HepG2 (cell line): ENCODE measurements around the gene NGEF. TPM values are rescaled to one million over a fixed set of nuclear protein-coding genes. Genes with fewer than 3 reads are reported as not detected.

Experiments used
- BRF2 ChIP-seq: sonication (generic); formaldehyde crosslinking; IDR thresholded peaks from 2 replicates; pipeline ENCODE4 v1.8.1; 2022; ENCODE audit warnings: mild to moderate bottlenecking, missing genetic modification reagents
- CC2D1A ChIP-seq: sonication (generic); formaldehyde crosslinking; IDR thresholded peaks from 2 replicates; pipeline ENCODE4 v1.8.1; 2023; ENCODE audit warnings: mild to moderate bottlenecking, missing genetic modification reagents
- ETV6 ChIP-seq: sonication (generic); formaldehyde crosslinking; conservative IDR thresholded peaks from 2 replicates; pipeline ENCODE4 v1.4.0; 2020; ENCODE audit warnings: missing genetic modification reagents
- HOXA3 ChIP-seq: sonication (generic); formaldehyde crosslinking; IDR thresholded peaks from 2 replicates; pipeline ENCODE4 v1.5.0; 2020; ENCODE audit warnings: missing genetic modification reagents
- MIER3 ChIP-seq: IDR thresholded peaks from 2 replicates; pipeline ENCODE4 v1.6.1; 2016; ENCODE audit warnings: missing compliant biosample characterization, borderline replicate concordance
- POLR2AphosphoS5 ChIP-seq: IDR thresholded peaks from 2 replicates; pipeline ENCODE4 v1.6.1; 2012; ENCODE audit warnings: low read depth, low read length
- RAD21 ChIP-seq: fragments of 450-650 bp; formaldehyde crosslinking; IDR thresholded peaks from 2 replicates; pipeline ENCODE4 v1.5.0; 2020; ENCODE audit warnings: mild to moderate bottlenecking
- RFXAP ChIP-seq: sonication (generic); formaldehyde crosslinking; IDR thresholded peaks from 2 replicates; pipeline ENCODE4 v1.4.0; 2020; ENCODE audit warnings: missing genetic modification reagents, borderline replicate concordance
- SMAD9 ChIP-seq: sonication (generic); formaldehyde crosslinking; IDR thresholded peaks from 2 replicates; pipeline ENCODE4 v1.5.1; 2020; ENCODE audit warnings: mild to moderate bottlenecking, missing genetic modification reagents
- SMARCC2 ChIP-seq: fragments of 450-650 bp; IDR thresholded peaks from 2 replicates; pipeline ENCODE4 v1.6.1; 2017; ENCODE audit warnings: antibody characterized with exemption, mild to moderate bottlenecking
- TRIM22 ChIP-seq: fragments of 450-650 bp; IDR thresholded peaks from 2 replicates; pipeline ENCODE4 v1.6.1; 2017
- USF2 ChIP-seq, 2 experiments: sonication (generic) in 1 of 2; formaldehyde crosslinking in 1 of 2; IDR thresholded peaks; 2 replicates each; pipeline versions ENCODE4 v1.5.1 to v1.6.1; 2011 to 2020; ENCODE audit warnings: borderline replicate concordance in 1 of 2, low read depth in 1 of 2, low read length in 1 of 2, mild to moderate bottlenecking in 1 of 2, missing genetic modification reagents in 1 of 2, moderate library complexity in 1 of 2
- ZBED4 ChIP-seq: sonication (generic); formaldehyde crosslinking; IDR thresholded peaks from 2 replicates; pipeline ENCODE4 v1.4.0; 2020; ENCODE audit warnings: missing genetic modification reagents, borderline replicate concordance
- ZBTB34 ChIP-seq: sonication (generic); formaldehyde crosslinking; IDR thresholded peaks from 2 replicates; pipeline ENCODE4 v1.8.0; 2022; ENCODE audit warnings: mild to moderate bottlenecking, missing genetic modification reagents
- ZBTB37 ChIP-seq: sonication (generic); formaldehyde crosslinking; IDR thresholded peaks from 2 replicates; pipeline ENCODE4 v1.4.0; 2020; ENCODE audit warnings: mild to moderate bottlenecking, missing genetic modification reagents
- ZC3H13 ChIP-seq: sonication (generic); formaldehyde crosslinking; IDR thresholded peaks from 2 replicates; pipeline ENCODE4 v1.8.1; 2023; ENCODE audit warnings: mild to moderate bottlenecking, missing genetic modification reagents, moderate library complexity
- ZNF562 ChIP-seq: sonication (generic); formaldehyde crosslinking; IDR thresholded peaks from 2 replicates; pipeline ENCODE4 v1.8.0; 2022; ENCODE audit warnings: missing genetic modification reagents, borderline replicate concordance
- ZNF614 ChIP-seq: IDR thresholded peaks from 2 replicates; pipeline ENCODE4 v1.6.1; 2018; ENCODE audit warnings: missing biosample characterization, missing genetic modification reagents, inconsistent platforms, borderline replicate concordance
- ZSCAN31 ChIP-seq: sonication (generic); formaldehyde crosslinking; IDR thresholded peaks from 2 replicates; pipeline ENCODE4 v1.5.0; 2020; ENCODE audit warnings: low read depth, mild to moderate bottlenecking, missing genetic modification reagents
- polyA plus RNA-seq, 8 experiments: library from polyadenylated mRNA; depleted of rRNA in 3 of 8; stranded (reverse) in 7 of 8; unstranded in 1 of 8; fragments of >200 nt; fragmentation: Illumina TruSeq in 4 of 8; extraction: Trizol in 4 of 8; gene quantifications; 2 replicates each; pipeline versions ENCODE4 v1.2.1 to v1.2.3, GENCODE V29; 2011 to 2016; ENCODE audit warnings: low read depth in 4 of 8, missing spikeins in 1 of 8, mixed read lengths in 1 of 8; ENCODE audit not compliant: insufficient read depth in 1 of 8
- total RNA-seq, 5 experiments: library from RNA; depleted of rRNA; stranded (reverse); fragments of >200 nt; fragmentation: Illumina TruSeq; extraction: Trizol; gene quantifications; 2 replicates each; pipeline ENCODE4 v1.2.3, GENCODE V29; 2016; ENCODE audit warnings: low read depth in 1 of 5

NGEF gene
- total and polyA plus RNA-seq, 2 of the 13 experiments (the other 11 are each of a cell fraction or from before 2014, with no cell fraction given), result 14.4 to 36.9 TPM

- TF ChIP-seq ZBTB37 (CRISPR knock-in tag), result peak; percentile 93
- peak; percentile 67 for TF ChIP-seq ZSCAN31 (CRISPR knock-in tag)
- TF ChIP-seq ZNF562, result no peak
- peak; percentile 84; the same call in 1 of the 2 replicates for TF ChIP-seq MIER3 (CRISPR knock-in tag)
- peak; percentile 97 for TF ChIP-seq ZNF614 (CRISPR knock-in tag)
- TF ChIP-seq CC2D1A, result no peak
- peak; percentile 87 for TF ChIP-seq ZBED4 (CRISPR knock-in tag)
- no peak for TF ChIP-seq USF2 (IDR thresholded peaks at IDR 0.05; ENCODE audit: low read depth, low read length)
- TF ChIP-seq USF2 (CRISPR knock-in tag; IDR thresholded peaks at IDR 0.05; ENCODE audit: borderline replicate concordance), result no peak
- TF ChIP-seq RFXAP (CRISPR knock-in tag), result peak; percentile 56; the same call in 1 of the 2 replicates
- TF ChIP-seq RAD21 (CRISPR knock-in tag), result peak; percentile 74
- no peak; the same call in 1 of the 2 replicates for TF ChIP-seq ZC3H13 (CRISPR knock-in tag)
- peak; percentile 89 for TF ChIP-seq POLR2AphosphoS5
- peak; percentile 99 for TF ChIP-seq ZBTB34
- no peak for TF ChIP-seq SMAD9 (CRISPR knock-in tag)
- no peak for TF ChIP-seq SMARCC2
- TF ChIP-seq BRF2, result peak; percentile 80
- TF ChIP-seq HOXA3 (CRISPR knock-in tag), result peak; percentile 94
- TF ChIP-seq ETV6 (CRISPR knock-in tag), result peak; percentile 90; the same call in 1 of the 2 replicates
- TF ChIP-seq TRIM22, result no peak
Observed at GRCh38 chr2:233013027-233013461, at the start of gene NGEF (continued).
